Measurements from ENCODE around the gene PDE2A.

GRCh38 chr11:72642043-72642883 lies 32.0 kb downstream of the PDE2A start:
- TF ChIP-seq, protein P1, sequence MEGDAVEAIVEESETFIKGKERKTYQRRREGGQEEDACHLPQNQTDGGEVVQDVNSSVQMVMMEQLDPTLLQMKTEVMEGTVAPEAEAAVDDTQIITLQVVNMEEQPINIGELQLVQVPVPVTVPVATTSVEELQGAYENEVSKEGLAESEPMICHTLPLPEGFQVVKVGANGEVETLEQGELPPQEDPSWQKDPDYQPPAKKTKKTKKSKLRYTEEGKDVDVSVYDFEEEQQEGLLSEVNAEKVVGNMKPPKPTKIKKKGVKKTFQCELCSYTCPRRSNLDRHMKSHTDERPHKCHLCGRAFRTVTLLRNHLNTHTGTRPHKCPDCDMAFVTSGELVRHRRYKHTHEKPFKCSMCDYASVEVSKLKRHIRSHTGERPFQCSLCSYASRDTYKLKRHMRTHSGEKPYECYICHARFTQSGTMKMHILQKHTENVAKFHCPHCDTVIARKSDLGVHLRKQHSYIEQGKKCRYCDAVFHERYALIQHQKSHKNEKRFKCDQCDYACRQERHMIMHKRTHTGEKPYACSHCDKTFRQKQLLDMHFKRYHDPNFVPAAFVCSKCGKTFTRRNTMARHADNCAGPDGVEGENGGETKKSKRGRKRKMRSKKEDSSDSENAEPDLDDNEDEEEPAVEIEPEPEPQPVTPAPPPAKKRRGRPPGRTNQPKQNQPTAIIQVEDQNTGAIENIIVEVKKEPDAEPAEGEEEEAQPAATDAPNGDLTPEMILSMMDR (IDR thresholded peaks at IDR 0.05): no peak
- peak; percentile 33 for TF ChIP-seq POLR2A (IDR thresholded peaks at IDR 0.05)
